GM18508 (cell line): Measurements from ENCODE around the gene TRIM74.
"Not testable (repeated sequence)": the region's sequence is repeated elsewhere in the genome, so short reads cannot be mapped to it uniquely, and the experiment has no call there.

ENCODE experiments used
- ATAC-seq: cut with Tn5 transposase; IDR thresholded peaks from one replicate; pipeline ENCODE4 v1.9.1; 2021; ENCODE audit warnings: moderate number of reproducible peaks; ENCODE audit not compliant: insufficient read depth, unreplicated experiment

The TRIM74 gene

GRCh38 chr7:72914756-72915525, 54.3 kb downstream of the TRIM74 start:
- not testable (repeated sequence) for ATAC-seq

DNA sequence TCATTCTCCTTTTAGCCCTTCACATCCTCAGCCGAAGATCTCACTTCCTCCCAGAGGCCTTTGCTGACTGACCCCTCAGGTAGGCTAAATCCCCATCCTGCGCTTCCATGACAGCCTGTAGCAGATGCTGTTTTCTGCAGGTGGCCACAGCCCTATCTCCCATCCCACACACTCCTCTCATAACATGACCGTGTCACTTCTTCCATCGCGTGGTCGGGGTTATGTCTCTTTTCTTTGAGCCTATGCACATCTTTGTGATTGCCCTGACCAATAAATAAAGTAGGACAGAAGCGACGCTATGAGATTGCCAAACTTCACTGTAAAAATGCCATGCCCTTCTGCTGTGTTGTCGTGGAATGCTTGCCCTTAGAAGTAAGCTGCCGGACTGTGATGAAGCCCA, 55.5 kb downstream of the TRIM74 start:
- not testable (repeated sequence) for ATAC-seq

GRCh38 chr7:72911395-72911794, 57.9 kb downstream of the TRIM74 start:
- ATAC-seq, result not testable (repeated sequence)
